ENCODE measurements around the gene CFAP251.
"Not testable (repeated sequence)": the region's sequence is repeated elsewhere in the genome, so short reads cannot be mapped to it uniquely, and the experiment has no call there.

CFAP251 gene

DNA sequence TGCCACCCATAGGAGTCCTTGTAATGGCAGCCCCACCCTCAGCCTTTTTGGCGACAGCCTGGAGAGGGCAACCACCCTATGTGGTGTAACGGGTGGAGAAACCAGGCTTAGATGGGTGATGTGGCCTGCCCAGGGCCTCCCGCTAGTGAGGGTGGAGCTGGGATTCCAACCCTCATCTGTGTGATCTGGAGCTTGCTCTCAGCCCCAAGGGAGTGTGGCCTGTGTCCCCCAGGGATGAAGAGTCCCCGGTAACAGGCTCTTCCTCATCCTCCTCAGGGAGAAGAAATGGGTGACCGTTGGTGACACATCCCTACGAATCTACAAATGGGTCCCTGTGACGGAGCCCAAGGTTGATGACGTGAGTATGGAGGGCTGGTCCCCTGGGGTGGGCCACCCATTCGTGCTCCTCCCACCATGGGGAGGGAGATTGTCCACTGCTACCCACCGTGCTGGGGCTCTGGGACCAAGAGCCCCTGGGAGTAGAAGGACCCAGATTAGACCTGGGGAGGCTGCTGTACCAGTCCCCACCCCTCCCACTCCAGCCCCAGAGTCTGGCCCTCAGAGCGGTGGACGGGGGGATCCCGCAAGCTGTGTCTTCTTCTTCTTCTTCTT is 112.1 kb downstream of the CFAP251 start:
- FAIRE-seq = no peak

- FAIRE-seq = no peak
Measured at GRCh38 chr12:122031342-122032216, 113.2 kb downstream of the CFAP251 start.

- no peak for FAIRE-seq
Measured at GRCh38 chr12:122032580-122032979, 114.2 kb downstream of the CFAP251 start.

DNA sequence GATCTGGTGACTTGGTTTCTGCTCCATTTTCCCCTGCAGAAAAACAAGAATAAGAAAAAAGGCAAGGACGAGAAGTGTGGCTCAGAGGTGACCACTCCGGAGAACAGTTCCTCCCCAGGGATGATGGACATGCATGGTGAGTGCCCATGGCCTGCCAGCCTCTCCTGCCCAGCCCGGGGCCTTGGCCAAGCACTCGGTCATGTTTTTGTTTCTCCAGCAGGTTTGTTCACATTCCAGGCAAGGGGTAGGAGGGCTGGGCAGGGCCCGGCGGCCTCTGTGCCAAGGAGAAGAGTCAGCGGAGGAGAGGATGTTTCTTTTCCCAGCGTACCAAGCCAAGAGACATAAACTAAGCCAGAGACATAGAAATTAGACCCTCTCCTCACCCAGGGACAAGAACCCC is 116.9 kb downstream of the CFAP251 start:
- no peak for FAIRE-seq

DNA sequence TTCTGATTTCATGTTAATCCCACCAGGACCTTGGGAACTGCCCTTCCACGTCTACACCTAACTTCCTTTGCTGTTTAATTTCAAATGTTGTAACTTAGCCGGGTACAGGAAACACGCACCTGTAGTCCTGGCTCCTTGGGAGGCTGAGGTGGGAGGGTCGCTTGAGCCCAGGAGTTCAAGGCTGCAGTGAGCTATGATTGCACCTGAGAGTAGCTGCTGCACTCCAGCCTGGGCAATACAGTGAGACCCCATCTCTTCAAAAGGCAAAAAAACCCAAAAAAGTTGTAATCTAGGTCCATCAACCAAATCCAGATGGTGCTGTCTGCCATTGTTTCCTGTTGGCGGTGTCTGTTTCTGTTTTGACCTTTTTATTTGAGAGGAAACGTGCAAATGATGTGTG is 117.8 kb downstream of the CFAP251 start:
- no peak for FAIRE-seq

GRCh38 chr12:122040579-122041386 is 122.4 kb downstream of the CFAP251 start:
- FAIRE-seq = no peak

- FAIRE-seq = not testable (repeated sequence)
Measured at GRCh38 chr12:122041458-122041857, 123.1 kb downstream of the CFAP251 start.

DNA sequence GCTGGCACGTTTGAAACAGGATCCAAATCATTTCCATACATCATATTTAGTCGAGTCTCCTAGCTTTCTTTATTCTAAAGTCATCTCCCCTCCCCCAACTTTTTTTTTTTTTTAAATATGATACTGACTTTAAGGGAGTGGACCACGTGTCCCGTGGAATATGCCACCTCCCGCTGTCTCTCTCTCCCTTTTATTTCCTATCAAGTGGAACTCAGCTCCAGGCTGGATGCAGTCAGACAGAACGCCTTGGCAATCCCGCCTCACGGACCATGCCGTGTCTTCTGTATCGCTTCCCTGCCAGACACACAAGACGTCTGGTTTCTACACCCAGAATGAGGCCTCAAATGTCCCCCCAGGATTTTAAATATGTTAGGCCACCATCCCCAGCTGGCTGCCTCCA is 124.5 kb downstream of the CFAP251 start:
- FAIRE-seq = no peak

GRCh38 chr12:122043476-122043875 is 125.1 kb downstream of the CFAP251 start:
- no peak for FAIRE-seq

DNA sequence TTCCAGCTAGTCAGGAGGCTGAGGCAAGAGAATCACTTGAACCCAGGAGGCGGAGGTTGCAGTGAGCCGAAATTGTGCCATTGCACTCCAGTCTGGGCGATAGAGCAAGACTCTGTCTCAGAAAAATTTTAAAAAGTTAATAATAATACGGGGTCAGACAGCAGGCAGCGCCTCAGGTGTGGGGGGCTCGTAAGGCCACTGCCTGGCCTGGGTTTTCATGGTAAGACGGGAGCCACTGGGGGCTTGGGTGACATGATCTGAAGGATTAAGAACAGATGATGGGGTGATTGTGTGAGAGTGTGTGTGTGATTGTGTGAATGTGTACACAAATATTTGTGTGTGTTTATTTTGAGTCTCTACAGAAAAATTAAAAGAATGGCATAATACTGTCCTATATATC is 126.9 kb downstream of the CFAP251 start:
- FAIRE-seq = no peak

- no peak for FAIRE-seq
Measured at GRCh38 chr12:122046145-122046544, 127.8 kb downstream of the CFAP251 start.

- FAIRE-seq = no peak
Measured at GRCh38 chr12:122048151-122048550, 129.8 kb downstream of the CFAP251 start.

DNA sequence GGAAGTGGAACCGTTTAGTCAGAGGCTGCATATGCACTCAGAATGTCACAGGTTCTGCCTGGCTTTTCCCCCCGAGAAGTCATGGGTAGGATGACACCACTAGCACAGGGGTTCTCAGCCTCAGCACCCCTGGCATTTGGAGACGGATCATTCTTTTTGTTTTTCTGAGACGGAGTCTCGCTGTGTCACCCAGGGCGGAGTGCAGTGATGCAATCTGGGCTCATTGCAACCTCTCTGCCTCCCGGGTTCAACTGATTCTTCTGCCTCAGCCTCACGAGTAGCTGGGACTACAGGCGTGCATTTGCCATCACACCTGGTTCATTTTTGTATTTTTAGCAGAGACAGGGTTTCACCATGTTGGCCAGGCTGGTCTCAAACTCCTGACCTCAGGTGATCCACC is 131.4 kb downstream of the CFAP251 start:
- no peak for FAIRE-seq

- FAIRE-seq = no peak
Measured at GRCh38 chr12:122050706-122051105, 132.3 kb downstream of the CFAP251 start.

- no peak for FAIRE-seq
Measured at GRCh38 chr12:122051231-122051876, 133.0 kb downstream of the CFAP251 start.

GRCh38 chr12:122052285-122052684 is 133.9 kb downstream of the CFAP251 start:
- no peak for FAIRE-seq

Measured in A204.1 (cell line).